AG09309 (cell line): ENCODE data around the gene MIDN.

ENCODE experiments used
- DNase-seq: peaks from one replicate; pipeline ENCODE4 v3.0.0-alpha.2; 2010; ENCODE audit warnings: low read depth
- H3K4me3 ChIP-seq: 2 replicates; pipeline ENCODE4 v1.5.1; 2011; ENCODE audit warnings: mild to moderate bottlenecking, low read depth, low read length, moderate library complexity; ENCODE audit not compliant: control insufficient read depth
- TF ChIP-seq, protein P1 (sequence below): IDR thresholded peaks from 2 replicates; pipeline ENCODE4 v1.5.1; 2011; ENCODE audit warnings: mild to moderate bottlenecking, low read depth, low read length, inconsistent platforms; ENCODE audit not compliant: insufficient read depth, control insufficient read depth; ENCODE audit errors: missing control alignments

The MIDN gene

DNA sequence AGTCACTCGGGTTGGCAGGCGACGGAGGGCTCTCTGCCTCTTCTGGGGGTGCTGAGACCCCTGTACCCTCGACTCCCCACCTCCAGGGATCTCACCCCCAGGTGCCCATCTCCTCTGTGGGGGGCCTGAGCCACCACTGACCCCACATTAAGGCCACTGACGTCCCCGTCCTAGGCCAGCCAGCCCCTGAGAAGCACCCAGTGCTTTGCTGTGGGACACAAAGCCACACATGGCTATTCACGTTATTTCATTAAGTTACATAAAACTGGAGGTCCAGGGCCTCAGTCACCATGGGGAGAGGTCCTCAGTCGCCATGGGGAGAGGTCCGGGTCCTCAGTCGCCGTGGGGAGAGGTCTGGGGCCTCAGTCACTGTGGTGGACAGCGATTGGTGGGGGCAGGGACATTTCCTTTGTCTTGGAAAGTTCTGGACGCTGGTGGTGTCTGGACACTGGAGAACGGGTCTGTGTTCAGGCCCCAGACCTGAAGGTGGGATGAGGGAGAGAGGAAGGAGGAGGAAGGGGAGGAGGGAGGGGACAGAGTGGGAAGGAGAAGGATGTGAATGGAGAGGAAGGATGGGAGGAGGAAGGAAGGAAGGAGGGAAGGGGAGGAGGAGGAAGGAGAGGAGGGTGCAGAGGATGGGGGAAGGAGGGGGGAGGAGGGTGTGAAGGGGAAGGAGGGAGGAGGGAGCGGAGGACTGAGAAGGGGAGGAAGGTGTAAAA lies 33.3 kb downstream of the MIDN start:
- no peak overlapping the region for H3K4me3 ChIP-seq
- TF ChIP-seq, protein P1, sequence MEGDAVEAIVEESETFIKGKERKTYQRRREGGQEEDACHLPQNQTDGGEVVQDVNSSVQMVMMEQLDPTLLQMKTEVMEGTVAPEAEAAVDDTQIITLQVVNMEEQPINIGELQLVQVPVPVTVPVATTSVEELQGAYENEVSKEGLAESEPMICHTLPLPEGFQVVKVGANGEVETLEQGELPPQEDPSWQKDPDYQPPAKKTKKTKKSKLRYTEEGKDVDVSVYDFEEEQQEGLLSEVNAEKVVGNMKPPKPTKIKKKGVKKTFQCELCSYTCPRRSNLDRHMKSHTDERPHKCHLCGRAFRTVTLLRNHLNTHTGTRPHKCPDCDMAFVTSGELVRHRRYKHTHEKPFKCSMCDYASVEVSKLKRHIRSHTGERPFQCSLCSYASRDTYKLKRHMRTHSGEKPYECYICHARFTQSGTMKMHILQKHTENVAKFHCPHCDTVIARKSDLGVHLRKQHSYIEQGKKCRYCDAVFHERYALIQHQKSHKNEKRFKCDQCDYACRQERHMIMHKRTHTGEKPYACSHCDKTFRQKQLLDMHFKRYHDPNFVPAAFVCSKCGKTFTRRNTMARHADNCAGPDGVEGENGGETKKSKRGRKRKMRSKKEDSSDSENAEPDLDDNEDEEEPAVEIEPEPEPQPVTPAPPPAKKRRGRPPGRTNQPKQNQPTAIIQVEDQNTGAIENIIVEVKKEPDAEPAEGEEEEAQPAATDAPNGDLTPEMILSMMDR: no peak
- no peak for DNase-seq

GRCh38 chr19:1282588-1283206 lies 34.3 kb downstream of the MIDN start:
- TF ChIP-seq, protein P1: no peak
- no peak overlapping the region for H3K4me3 ChIP-seq
- DNase-seq: no peak

DNA sequence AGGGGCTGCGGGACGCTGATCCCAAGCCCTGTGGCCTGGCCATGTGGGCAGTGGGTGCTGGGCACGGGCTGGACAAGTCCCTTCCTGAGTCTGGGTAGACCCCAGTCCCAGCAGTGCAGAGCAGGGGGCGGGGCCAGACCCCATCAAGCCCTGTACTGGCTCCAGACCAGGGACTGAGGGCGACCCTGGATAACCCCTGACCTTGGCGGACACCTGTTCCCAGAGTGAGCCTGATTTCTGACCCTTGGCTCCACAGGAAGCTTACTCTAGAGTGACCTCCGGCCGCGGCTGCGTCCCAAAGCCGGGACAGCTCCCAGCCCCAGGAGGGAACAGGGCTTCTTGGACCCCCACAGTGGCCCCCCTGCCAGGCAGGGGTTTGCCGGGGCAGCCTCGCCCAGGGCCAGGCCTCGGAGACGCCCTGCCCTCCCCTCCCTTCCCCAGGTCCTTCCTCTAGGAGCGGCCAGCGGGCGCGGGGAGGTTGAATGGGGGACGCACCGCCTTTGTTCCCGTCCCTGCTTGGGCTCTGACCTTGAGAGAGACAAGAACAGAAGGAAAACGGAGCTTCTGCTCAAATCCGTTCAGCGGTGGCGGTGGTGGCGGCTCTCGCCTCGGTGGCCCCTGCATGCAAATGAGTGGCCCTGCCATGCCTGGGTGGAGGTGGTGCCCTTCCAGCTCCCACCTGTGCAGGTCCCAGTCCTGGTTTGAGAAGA lies 35.0 kb downstream of the MIDN start:
- no peak overlapping the region for H3K4me3 ChIP-seq
- TF ChIP-seq, protein P1: no peak
- DNase-seq: no peak

GRCh38 chr19:1283917-1284292 lies 35.5 kb downstream of the MIDN start:
- TF ChIP-seq, protein P1: no peak
- H3K4me3 ChIP-seq: no peak overlapping the region
- no peak for DNase-seq

GRCh38 chr19:1284293-1284978 lies 36.1 kb downstream of the MIDN start:
- TF ChIP-seq, protein P1: no peak
- DNase-seq: no peak
- H3K4me3 ChIP-seq: no peak overlapping the region

DNA sequence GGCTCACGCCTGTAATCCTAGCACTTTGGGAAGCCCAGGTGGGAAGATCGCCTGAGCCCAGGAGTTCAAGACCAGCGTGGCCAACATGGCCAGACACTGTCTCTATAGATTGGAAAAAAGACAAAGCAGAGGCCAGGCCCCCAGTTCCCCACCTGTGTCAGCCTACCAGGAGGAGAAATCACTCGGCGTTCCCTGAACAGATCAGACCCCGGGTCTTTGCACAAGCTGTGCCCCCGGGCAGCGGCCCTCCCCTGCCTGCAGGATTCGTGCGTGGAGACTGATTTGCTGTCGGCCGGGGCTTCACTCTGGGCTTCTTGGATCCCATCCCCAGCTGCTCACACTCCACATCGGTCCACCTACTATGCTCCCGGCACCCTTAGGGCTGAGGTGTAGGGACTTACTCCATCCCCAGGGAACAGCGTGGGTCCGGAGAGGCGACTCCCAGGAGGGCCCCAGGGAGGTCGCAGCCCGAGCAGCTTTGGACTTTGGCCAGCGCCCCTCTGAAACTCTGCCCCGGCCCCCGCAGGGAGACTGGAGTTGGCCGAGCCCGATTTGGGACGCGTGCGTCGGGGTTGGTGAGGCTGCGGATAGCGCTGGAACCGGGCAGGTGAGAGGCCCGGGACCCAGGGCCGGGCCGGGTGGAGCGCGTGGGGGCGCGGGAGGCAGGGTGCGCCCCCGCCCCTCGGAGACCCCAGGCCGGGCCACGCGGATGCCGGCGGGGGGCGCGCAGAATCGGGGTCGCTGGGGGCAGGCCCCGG lies 36.8 kb downstream of the MIDN start:
- TF ChIP-seq, protein P1: no peak
- H3K4me3 ChIP-seq: no peak overlapping the region
- DNase-seq: no peak
